Liver (tissue), 3 donors: ENCODE results near the gene ARHGAP6.

ENCODE experiments used
- CTCF ChIP-seq: fragments of 150-350 bp; IDR thresholded peaks from 2 replicates; pipeline ENCODE4 v1.5.1; 2017; ENCODE audit warnings: improper control_type of control experiment, low read depth, low read length; ENCODE audit not compliant: missing input control
- EGR1 ChIP-seq, 2 donors: IDR thresholded peaks; 2 replicates each; pipeline ENCODE4 v1.6.1; 2016 to 2018; ENCODE audit warnings: antibody characterized with exemption in 2 of 2, low read depth in 2 of 2
- FOXA2 ChIP-seq: IDR thresholded peaks from 2 replicates; pipeline ENCODE4 v1.6.1; 2016; ENCODE audit warnings: antibody characterized with exemption
- GABPA ChIP-seq, 2 donors: IDR thresholded peaks in 1 of 2; conservative IDR thresholded peaks in 1 of 2; 2 replicates each; pipeline ENCODE4 v1.6.1; 2016; ENCODE audit warnings: antibody characterized with exemption in 2 of 2, mild to moderate bottlenecking in 1 of 2, moderate library complexity in 1 of 2
- JUND ChIP-seq, 2 donors: IDR thresholded peaks; 2 replicates each; pipeline ENCODE4 v1.6.1; 2016; ENCODE audit warnings: antibody characterized with exemption in 2 of 2
- MAX ChIP-seq: IDR thresholded peaks from 2 replicates; pipeline ENCODE4 v1.6.1; 2016; ENCODE audit warnings: antibody characterized with exemption
- RAD21 ChIP-seq, 2 donors: IDR thresholded peaks; 2 replicates each; pipeline ENCODE4 v1.6.1; 2016; ENCODE audit warnings: antibody characterized with exemption in 2 of 2, mild to moderate bottlenecking in 2 of 2
- RXRA ChIP-seq, 2 donors: IDR thresholded peaks; 2 replicates each; pipeline ENCODE4 v1.6.1; 2017 to 2018; ENCODE audit warnings: antibody characterized with exemption in 2 of 2, mild to moderate bottlenecking in 1 of 2
- SP1 ChIP-seq: IDR thresholded peaks from 2 replicates; pipeline ENCODE4 v1.6.1; 2018; ENCODE audit warnings: antibody characterized with exemption, mild to moderate bottlenecking
- TAF1 ChIP-seq: conservative IDR thresholded peaks from 2 replicates; pipeline ENCODE4 v1.6.1; 2016; ENCODE audit warnings: antibody characterized with exemption, mild to moderate bottlenecking
- YY1 ChIP-seq: IDR thresholded peaks from 2 replicates; pipeline ENCODE4 v1.6.1; 2016; ENCODE audit warnings: antibody characterized with exemption, mild to moderate bottlenecking
- TF ChIP-seq, protein P1 (sequence below): IDR thresholded peaks from 2 replicates; pipeline ENCODE4 v1.6.1; 2016; ENCODE audit warnings: antibody characterized with exemption
- TF ChIP-seq, protein P2 (sequence below): IDR thresholded peaks from 2 replicates; pipeline ENCODE4 v1.6.1; 2016; ENCODE audit warnings: antibody characterized with exemption
- TF ChIP-seq, protein P3 (sequence below): IDR thresholded peaks from 2 replicates; pipeline ENCODE4 v1.6.1; 2016; ENCODE audit warnings: antibody characterized with exemption, mild to moderate bottlenecking
- donor health status: healthy.
- donor health status: healthy.

DNA sequence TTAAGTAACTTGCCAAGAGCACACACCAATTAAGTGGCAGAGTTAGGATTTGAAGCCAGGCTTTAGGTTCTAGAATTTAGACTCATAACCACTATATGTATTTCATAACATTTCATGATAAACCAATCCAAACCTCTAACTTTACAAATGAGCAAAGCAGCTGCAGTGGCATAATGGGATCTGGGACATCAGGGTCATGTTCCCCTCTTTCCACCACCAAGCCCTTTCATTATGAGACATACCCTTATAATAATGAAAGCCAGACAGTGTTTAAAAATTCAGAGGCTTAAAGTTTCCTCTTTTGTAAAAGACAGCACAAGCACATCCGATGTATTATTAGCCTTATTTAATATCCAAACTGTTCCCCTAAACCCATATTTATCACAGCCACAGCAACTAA lies 400.8 kb downstream of the ARHGAP6 start:
- TF ChIP-seq CTCF: no peak
- no peak for TF ChIP-seq TAF1
- TF ChIP-seq, protein P1, sequence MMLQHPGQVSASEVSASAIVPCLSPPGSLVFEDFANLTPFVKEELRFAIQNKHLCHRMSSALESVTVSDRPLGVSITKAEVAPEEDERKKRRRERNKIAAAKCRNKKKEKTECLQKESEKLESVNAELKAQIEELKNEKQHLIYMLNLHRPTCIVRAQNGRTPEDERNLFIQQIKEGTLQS: no peak
- TF ChIP-seq JUND (IDR thresholded peaks at IDR 0.05): no peak
- no peak for TF ChIP-seq SP1
- TF ChIP-seq EGR1 (IDR thresholded peaks at IDR 0.05; ENCODE audit: low read depth in 2 of 2): no peak
- TF ChIP-seq, protein P2, sequence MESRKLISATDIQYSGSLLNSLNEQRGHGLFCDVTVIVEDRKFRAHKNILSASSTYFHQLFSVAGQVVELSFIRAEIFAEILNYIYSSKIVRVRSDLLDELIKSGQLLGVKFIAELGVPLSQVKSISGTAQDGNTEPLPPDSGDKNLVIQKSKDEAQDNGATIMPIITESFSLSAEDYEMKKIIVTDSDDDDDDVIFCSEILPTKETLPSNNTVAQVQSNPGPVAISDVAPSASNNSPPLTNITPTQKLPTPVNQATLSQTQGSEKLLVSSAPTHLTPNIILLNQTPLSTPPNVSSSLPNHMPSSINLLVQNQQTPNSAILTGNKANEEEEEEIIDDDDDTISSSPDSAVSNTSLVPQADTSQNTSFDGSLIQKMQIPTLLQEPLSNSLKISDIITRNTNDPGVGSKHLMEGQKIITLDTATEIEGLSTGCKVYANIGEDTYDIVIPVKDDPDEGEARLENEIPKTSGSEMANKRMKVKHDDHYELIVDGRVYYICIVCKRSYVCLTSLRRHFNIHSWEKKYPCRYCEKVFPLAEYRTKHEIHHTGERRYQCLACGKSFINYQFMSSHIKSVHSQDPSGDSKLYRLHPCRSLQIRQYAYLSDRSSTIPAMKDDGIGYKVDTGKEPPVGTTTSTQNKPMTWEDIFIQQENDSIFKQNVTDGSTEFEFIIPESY: no peak
- no peak for TF ChIP-seq RXRA (IDR thresholded peaks at IDR 0.05)
- no peak for TF ChIP-seq RAD21 (IDR thresholded peaks at IDR 0.05)
- TF ChIP-seq, protein P3, sequence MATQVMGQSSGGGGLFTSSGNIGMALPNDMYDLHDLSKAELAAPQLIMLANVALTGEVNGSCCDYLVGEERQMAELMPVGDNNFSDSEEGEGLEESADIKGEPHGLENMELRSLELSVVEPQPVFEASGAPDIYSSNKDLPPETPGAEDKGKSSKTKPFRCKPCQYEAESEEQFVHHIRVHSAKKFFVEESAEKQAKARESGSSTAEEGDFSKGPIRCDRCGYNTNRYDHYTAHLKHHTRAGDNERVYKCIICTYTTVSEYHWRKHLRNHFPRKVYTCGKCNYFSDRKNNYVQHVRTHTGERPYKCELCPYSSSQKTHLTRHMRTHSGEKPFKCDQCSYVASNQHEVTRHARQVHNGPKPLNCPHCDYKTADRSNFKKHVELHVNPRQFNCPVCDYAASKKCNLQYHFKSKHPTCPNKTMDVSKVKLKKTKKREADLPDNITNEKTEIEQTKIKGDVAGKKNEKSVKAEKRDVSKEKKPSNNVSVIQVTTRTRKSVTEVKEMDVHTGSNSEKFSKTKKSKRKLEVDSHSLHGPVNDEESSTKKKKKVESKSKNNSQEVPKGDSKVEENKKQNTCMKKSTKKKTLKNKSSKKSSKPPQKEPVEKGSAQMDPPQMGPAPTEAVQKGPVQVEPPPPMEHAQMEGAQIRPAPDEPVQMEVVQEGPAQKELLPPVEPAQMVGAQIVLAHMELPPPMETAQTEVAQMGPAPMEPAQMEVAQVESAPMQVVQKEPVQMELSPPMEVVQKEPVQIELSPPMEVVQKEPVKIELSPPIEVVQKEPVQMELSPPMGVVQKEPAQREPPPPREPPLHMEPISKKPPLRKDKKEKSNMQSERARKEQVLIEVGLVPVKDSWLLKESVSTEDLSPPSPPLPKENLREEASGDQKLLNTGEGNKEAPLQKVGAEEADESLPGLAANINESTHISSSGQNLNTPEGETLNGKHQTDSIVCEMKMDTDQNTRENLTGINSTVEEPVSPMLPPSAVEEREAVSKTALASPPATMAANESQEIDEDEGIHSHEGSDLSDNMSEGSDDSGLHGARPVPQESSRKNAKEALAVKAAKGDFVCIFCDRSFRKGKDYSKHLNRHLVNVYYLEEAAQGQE: no peak
- TF ChIP-seq YY1: no peak
- TF ChIP-seq GABPA (IDR thresholded peaks at IDR 0.05 in 1 of 2, conservative IDR thresholded peaks at IDR 0.05 in 1 of 2): no peak
- no peak for TF ChIP-seq FOXA2
- TF ChIP-seq MAX: no peak
